ENCODE results near the gene ADIPOQ.
"Not testable (repeated sequence)": the region's sequence is repeated elsewhere in the genome, so short reads cannot be mapped to it uniquely, and the experiment has no call there.

ADIPOQ gene

DNA sequence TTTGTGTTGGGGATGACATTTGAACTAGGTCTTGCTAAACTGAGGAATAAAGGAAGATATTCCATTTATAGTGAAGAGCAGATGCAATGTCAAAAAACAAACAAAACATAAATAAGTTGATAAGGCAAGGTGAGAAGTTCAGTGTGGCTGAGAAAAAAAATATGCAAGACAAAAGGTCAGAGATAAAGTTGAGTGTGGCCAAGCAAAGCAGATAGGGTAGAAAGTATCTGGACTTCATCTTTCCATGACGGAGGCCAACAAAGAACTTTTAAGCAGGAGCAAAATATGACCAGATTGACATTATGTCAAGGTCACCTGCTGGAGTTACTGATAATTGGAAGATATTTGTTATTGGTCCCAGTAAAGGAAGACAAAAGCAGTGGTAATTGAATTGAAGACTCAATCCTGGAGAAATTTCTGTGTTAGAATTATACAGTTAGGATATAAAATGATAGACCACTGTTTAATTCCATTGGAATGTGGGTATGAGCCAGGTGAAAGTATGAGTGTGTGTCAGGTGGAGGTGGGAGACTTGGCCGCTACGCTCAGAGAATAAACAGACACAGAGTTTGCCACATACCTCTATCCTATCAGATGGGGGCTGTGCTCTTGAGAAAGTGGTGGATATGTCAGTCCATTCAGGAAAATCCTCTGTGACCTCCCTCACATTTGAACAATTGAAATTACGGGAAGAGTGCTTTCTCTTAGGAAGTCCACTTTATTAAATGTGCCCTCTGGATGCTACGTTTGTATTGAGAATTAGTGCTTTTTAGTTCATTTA lies 28.1 kb downstream of the ADIPOQ start:
- no peak for DNase-seq (ENCODE audit: low read depth)

DNA sequence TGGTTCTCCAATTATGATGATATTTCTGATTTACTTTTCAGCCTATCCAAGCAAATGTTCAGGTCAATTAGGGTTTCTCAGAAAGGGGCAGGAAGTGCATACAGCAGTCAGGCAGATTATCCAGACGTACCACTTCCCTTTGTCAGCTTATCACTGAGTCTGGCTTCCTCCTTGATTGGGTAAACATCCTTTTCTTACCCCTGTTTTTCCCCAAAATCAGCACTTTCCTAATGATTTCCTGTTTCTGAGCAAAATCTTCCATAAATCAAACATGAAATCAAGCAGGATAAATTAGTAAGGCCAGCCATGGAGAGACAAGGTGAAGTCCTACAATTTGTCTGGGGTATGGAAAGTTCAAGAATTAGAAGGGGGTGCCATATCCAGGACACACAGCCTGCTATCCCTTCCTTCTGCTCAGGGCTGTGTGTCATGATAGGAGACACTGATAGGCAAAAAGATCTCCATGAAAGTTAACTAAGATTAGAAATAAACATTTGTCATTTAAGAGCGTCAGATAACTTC lies 29.0 kb downstream of the ADIPOQ start:
- no peak for DNase-seq (ENCODE audit: low read depth)

DNA sequence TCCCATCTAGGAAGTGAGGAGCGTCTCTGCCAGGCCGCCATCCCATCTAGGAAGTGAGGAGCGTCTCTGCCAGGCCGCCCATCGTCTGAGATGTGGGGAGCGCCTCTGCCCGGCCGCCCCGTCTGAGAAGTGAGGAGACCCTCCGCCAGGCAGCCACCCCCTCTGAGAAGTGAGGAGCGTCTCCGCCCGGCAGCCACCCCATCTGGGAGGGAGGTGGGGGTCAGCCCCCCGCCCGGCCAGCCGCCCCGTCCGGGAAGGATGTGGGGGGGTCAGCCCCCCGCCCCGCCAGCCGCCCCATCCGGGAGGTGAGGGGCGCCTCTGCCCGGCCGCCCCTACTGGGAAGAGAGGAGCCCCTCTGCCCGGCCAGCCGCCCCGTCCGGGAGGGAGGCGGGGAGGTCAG lies 31.3 kb downstream of the ADIPOQ start:
- not testable (repeated sequence) for DNase-seq (ENCODE audit: low read depth)

DNA sequence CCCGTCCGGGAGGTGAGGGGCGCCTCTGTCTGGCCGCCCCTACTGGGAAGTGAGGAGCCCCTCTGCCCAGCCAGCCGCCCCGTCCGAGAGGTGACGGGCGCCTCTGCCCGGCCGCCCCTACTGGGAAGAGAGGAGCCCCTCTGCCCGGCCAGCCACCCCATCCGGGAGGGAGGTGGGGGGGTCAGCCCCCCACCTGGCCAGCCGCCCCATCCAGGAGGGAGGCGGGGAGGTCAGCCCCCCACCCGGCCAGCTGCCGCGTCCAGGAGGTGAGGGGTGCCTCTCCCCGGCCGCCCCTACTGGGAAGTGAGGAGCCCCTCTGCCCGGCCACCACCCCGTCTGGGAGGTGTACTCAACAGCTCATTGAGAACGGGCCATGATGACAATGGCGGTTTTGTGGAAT lies 31.7 kb downstream of the ADIPOQ start:
- DNase-seq (ENCODE audit: low read depth), result not testable (repeated sequence)

DNA sequence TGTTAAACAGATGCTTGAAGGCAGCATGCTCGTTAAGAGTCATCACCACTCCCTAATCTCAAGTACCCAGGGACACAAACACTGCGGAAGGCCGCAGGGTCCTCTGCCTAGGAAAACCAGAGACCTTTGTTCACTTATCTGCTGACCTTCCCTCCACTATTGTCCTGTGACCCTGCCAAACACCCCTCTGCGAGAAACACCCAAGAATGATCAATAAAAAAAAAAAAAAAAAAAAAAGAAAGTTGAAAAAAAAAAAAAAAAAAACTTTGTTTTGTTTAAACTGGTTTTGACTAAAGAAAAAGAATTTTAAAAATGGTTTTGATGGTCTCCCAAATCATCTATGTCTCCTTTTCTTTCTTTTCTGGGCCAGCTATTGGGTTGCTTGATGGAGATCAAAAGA lies 32.3 kb downstream of the ADIPOQ start:
- not testable (repeated sequence) for DNase-seq (ENCODE audit: low read depth)

DNA sequence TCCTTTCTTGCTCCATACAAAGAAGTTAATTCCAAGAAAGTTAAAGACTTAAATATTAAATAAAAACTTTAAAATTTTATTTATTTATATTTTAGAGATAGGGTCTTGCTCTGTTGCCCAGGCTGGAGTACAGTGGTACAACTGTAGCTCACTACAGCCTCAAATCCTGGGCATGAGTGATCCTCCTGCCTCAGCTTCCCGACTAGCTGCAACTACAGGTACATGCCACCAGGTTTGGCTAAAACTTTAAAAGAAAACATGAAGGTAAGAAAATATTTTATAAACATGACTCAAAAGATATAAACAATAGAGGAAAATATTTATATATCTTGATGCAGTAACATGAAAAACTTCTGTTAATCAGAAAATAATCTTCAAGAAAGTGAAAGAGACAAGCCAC lies 33.2 kb downstream of the ADIPOQ start:
- no peak for DNase-seq (ENCODE audit: low read depth)

DNA sequence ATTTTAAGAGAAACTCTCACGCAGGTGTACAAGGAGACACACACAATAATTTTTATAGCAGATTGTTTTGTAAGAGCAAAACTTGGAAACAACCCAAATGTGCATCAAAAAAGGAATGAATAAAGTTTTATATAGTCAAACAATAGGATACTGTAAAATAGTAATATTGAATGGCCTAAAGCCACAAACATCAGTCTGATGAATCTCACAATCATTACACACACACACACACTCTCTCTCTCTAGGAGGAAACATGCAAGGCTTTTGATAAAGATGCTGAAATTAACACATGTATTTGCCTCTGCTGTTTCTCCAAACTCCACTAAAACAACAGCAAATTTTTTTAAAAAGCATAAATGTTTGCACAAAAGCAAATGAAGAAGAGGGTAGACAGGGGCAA lies 37.3 kb downstream of the ADIPOQ start:
- no peak for DNase-seq (ENCODE audit: low read depth)

DNA sequence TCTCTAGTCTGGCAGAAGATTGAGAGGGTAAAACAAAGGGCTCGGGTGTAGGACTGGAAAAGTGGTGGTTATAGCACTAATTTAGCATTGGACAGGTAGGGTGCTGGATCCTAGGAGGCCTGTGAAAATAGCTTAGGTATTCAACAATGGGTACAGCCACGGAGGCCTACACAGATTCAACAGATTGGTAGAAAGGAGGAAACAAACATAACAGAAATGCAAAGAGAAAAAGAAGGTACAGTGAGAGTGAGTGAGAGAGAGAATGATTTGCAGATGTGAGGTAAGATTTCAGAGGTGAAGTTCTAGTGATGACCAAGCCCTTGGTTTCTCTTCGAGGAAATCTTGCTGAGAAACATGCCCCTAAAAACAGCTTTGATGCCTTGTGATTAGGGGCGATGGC lies 37.9 kb downstream of the ADIPOQ start:
- no peak for DNase-seq (ENCODE audit: low read depth)

DNA sequence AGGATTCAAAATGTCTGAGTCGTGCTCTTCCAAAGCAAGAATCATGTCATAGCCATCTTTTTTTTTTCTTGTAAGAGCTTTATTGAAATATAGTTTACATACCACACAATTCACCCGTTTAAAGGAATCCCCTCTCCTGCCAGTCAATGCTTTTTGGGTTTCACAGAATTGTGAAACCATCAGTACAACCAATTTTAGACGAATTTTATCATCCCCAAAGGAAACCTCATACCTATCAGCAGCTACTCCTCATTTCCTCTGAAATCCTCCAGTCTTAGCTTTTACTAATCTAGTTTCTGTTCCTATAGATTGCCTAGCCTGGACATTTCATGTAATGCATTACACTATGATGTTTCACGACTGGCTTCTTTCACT lies 39.6 kb downstream of the ADIPOQ start:
- no peak for DNase-seq (ENCODE audit: low read depth)

DNA sequence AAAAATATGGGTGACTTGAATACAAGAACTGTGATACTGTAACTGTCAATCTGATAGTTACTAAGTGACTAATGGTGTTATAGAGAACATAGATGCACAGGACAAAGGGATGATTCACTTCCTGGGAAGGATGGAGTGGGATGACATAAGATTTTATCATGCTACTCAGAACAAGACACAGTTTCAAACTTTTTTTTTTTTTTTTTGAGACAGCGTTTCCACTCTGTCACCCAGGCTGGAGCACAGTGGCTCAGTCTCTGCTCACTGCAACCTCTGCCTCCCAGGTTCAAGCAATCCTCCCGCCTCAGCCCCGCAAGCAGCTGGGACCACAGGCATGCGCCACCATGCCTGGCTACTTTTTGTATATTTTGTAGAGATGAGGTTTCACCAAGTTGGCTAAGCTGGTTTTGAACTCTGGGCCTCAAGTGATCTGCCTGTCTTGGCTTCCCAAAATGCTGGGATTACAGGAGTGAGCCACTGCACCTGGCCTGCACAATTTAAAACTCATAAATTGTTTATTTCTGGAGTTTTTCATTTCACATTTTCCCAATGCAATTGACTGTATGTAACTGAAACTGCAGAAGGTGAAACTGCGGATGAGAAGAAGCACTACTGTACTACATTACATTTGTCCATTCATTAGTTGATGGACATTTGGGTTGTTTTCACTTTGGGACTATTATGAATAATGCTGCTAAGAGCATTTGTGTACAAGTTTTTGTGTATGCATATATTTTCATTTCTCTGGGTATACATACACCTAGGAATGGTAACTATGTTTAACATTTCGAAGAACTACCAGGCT lies 40.6 kb downstream of the ADIPOQ start:
- DNase-seq (ENCODE audit: low read depth), result peak; percentile 30

DNA sequence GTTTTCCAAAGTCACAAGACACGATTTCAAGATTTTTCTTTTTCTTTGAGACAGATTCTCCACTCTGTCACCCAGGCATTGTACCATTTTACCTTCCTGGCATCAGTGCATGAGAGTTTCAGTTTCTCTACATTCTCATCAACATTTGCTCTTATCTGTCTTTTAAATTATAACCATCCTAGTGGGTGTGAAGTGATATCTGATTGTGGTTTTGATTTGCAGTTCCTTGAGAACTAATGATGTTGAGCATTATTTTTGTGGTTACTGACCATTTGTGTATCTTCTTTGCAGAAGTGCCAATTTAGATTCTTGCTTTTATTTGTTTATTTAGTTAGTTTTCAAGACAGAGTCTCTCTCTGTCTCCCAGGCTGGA lies 41.2 kb downstream of the ADIPOQ start:
- DNase-seq (ENCODE audit: low read depth), result no peak

DNA sequence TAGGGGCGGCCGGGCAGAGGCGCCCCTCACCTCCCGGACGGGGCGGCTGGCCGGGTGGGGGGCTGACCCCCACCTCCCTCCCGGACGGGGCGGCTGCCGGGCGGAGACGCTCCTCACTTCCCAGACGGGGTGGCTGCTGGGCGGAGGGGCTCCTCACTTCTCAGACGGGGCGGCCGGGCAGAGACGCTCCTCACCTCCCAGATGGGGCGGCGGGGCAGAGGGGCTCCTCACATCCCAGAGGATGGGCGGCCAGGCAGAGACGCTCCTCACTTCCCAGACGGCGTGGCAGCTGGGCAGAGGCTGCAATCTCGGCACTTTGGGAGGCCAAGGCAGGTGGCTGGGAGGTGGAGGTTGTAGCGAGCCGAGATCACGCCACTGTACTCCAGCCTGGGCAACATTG lies 42.4 kb downstream of the ADIPOQ start:
- DNase-seq (ENCODE audit: low read depth), result not testable (repeated sequence)

DNA sequence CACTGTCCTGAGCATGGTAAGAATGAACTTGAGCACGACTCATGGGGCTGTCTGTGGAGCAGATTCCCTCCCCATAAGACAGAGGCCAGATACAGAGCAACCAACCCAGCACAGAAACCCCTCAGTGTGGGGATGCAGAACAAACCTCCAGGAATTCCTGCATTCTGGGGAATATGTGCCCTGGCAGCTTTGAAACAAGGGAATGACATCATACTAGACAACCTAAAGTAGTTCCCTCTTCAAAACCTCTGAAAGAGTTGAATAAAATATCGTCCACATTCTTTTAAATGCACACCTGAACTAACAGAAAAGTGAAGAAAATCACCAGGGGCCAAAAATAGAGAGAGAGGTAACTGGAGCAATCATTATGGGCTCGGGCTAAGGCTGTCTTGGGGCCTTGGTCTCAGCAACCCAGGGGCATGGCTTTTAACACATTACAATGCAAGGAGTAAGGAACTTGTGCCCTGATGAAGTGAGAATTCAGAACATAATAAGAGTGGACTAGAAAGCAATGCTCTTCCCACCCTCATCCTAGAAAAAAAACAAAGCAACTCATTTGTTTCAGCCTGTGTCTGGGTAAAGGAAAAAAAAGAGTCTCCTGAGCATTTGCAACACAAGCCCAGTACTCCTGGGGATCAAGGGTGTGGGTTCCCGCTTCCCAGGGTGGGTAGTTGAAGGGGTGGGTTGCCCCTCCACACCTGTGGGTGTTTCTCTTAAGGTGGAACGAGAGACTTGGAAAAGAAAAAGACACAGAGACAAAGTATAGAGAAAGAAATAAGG lies 43.9 kb downstream of the ADIPOQ start:
- DNase-seq (ENCODE audit: low read depth), result no peak

DNA sequence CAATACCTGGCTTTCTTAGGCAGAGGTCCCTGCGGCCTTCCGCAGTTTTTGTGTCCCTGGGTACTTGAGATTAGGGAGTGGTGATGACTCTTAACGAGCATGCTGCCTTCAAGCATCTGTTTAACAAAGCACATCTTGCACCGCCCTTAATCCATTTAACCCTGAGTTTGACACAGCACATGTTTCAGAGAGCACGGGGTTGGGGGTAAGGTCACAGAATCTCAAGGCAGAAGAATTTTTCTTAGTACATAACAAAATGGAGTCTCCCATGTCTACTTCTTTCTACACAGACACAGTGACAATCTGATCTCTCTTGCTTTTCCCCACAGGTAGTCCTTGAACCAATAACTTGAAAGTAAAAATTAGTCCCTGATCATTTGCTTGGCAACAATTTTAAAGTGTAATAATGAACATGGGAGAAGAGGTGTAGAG lies 45.0 kb downstream of the ADIPOQ start:
- DNase-seq (ENCODE audit: low read depth), result not testable (repeated sequence)

DNA sequence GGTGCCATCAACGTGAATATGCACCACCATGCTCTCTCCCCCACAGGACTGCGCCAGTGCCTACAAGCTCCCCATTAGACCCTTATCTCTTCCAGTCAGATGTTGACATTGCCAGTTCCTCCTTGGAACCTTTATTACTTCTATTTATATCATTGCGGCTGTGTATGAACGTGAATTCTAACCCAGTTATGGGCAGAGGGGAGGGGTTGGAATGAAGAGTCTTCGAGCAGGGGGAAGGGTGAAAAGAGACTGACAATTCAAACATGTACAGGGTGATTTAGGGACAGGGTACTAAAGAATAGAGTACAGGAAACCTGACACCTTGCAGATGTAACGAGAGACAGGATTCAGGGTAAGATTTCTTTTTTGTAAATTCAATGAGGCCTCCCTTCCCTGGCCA lies 46.1 kb downstream of the ADIPOQ start:
- no peak for DNase-seq (ENCODE audit: low read depth)

DNA sequence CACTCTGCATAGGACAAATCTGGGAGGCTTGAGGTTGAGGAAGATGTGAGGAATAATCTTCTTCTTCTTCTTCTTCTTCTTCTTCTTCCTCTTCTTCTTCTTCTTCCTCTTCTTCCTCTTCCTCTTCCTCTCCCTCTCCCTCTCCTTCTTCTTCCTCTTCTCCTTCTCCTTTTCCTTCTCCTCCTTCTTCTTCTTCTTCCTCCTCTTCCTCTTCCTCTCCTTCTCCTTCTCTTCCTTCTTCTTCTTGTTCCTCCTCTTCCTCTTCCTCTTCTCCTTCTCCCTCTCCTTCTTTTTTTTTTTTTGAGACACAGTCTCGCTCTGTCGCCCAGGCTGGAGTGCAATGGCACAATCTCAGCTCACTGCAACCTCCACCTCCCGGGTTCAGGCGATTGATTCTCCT lies 47.2 kb downstream of the ADIPOQ start:
- DNase-seq (ENCODE audit: low read depth), result not testable (repeated sequence)

DNA sequence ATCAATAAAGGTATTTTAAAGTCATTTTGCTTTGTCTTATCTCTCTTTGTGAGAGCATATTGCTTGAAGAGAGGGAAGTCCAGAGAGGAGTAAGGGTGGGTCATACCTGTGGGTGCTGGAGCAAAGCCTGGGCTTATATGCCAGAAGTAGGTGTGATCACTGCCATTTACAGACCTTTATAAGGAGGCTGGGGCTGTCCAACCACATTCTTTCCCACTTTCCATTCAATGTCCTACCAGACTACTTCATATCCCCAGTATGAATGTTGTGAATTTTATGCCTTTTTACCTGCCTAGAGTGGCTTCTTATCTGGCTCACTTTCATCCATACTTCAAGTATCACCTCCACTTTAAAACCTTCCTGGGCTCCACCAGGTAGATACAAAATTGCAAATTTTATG lies 48.4 kb downstream of the ADIPOQ start:
- DNase-seq (ENCODE audit: low read depth), result no peak

DNA sequence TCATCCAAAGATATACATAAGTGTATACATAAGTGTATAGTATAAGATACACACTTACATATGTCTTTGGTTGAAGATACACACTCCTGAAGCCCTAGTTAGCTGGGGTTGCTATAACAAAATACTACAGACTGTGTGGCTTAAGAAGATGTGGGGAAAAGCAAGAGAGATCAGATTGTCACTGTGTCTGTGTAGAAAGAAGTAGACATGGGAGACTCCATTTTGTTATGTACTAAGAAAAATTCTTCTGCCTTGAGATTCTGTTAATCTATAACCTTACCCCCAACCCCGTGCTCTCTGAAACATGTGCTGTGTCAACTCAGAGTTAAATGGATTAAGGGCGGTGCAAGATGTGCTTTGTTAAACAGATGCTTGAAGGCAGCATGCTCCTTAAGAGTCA lies 50.6 kb downstream of the ADIPOQ start:
- not testable (repeated sequence) for DNase-seq (ENCODE audit: low read depth)

DNA sequence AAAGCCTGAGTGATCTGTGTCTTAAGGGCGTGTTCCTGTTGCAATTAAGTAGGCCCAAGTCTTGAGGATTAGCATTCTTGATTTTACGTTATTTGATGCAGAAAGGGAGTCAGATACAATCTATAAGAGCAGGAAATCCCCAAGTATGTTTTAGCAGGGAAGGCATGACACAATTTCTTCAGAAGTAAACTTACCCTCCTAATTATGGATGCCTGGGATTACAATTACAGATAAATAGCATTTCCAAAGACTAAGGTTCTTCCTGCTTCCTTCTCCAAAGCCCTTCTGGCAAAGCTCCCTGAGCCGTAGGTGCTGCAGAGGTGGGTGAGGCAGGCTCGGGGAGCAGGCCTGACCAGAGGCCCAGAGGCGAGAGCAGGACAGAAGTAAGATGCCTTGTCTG lies 52.9 kb downstream of the ADIPOQ start:
- no peak for DNase-seq (ENCODE audit: low read depth)

DNA sequence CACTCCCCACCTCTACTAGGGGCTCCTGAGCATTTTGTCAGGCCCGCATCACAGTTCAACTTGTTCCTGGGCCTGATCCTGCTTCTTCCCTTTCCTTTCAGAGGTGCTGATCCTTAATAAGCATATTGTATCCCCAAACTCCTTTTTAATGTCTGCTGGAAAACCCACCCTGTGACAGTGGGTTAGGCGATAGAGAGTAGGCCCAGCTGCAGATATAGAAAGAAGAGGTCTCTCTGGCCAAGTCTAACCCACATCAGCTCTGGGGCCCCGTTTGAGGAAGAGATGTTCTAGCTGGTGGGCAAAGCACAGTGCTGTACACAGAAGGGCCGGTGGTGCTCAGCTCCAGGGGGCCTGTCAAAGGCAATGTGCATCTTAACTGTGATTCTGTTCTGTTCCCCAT lies 53.5 kb downstream of the ADIPOQ start:
- DNase-seq (ENCODE audit: low read depth), result no peak

DNA sequence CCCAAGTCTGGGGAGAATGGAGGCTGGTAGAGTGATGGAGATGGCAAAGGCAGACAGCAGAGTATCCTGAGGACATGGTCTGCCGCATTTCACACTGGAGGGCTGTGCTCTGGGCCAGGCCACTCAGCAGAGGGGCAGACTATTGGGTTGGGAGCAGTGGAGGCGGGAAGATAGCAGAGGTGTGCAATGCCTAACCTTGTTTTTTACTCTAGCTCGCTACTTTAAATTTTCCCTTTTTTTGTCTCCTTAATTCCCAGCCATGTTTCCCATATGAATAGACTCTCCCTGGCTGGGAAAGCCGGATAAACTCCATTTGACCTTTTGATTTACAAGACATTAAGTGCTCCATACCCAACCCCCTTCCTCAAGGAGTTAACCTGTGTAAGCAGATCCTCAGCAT lies 54.4 kb downstream of the ADIPOQ start:
- no peak for DNase-seq (ENCODE audit: low read depth)

DNA sequence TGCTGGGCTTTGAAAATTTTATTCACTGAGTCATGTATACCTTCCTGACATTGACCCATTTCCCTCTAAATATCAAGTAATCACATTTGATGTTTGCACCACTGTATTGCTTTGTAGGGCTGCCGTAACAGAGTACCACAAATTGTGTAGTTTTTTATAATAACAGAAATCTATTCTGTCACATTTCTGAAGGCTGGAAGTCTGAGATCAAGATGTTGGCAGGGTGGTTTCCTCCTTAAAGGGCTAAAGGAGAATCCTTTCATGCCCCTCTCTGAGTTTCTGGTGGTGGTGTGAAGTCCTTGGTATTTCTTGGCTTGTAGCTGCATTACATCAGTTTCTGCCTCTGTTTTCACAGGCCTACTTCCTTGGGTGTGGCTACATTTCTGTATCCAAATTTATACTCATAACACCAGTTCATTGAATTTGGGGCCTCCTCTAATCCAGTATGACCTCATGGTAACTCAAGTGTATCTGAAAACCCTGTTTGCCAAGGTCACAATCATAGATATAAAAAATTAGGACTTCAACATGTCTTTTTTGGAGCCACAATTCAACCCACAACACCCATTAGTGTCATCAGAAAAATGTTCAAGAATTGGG lies 58.7 kb downstream of the ADIPOQ start:
- DNase-seq (ENCODE audit: low read depth), result no peak
